Cardiac fibroblast (primary cell): ENCODE measurements around the gene TEP1.

ENCODE experiments used
- DNase-seq, 2 donors: peaks; one replicate each; pipeline versions ENCODE4 v3.0.0 to v3.0.0-alpha.2; 2010; ENCODE audit warnings: low read depth in 2 of 2
- H3K4me3 ChIP-seq, 2 donors: replicated peaks in 1 of 2; 1 replicate in 1 of 2; 2 replicates in 1 of 2; pipeline ENCODE4 v1.5.1; 2011; ENCODE audit warnings: low read depth in 2 of 2, low read length in 2 of 2, mild to moderate bottlenecking in 2 of 2, moderate library complexity in 1 of 2
- CTCF ChIP-seq: IDR thresholded peaks from one replicate; pipeline ENCODE4 v1.5.1; 2011; ENCODE audit warnings: low read depth, mild to moderate bottlenecking, low read length, inconsistent platforms

The TEP1 gene

DNA sequence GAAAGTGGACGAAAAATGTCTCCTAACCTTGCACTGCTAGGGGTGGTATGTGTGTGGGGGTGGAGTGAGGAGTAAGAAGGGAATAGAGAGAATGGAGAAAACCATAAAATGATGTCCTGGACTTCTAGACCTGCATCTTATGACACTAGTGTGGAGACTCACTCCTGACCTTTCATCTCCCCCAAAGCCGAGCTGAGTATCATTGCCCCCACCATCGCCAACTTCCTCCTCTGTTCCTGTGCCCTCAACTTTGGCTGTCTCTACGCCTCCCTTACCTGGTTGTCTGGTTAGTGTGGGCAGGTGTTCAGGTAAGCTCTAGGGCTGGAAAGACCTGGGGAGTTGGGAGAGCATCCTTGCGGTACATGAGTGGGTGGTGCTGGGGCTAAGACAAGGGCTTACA lies 27.2 kb upstream of the TEP1 start:
- DNase-seq, result no peak
- TF ChIP-seq CTCF, result no peak
- H3K4me3 ChIP-seq, result no peak overlapping the region

- no peak for DNase-seq
- no peak for TF ChIP-seq CTCF
- no peak overlapping the region for H3K4me3 ChIP-seq
Observed at GRCh38 chr14:20438664-20439063, 25.4 kb upstream of the TEP1 start.

- no peak overlapping the region for H3K4me3 ChIP-seq
Observed at GRCh38 chr14:20436363-20436755, 23.1 kb upstream of the TEP1 start.

DNA sequence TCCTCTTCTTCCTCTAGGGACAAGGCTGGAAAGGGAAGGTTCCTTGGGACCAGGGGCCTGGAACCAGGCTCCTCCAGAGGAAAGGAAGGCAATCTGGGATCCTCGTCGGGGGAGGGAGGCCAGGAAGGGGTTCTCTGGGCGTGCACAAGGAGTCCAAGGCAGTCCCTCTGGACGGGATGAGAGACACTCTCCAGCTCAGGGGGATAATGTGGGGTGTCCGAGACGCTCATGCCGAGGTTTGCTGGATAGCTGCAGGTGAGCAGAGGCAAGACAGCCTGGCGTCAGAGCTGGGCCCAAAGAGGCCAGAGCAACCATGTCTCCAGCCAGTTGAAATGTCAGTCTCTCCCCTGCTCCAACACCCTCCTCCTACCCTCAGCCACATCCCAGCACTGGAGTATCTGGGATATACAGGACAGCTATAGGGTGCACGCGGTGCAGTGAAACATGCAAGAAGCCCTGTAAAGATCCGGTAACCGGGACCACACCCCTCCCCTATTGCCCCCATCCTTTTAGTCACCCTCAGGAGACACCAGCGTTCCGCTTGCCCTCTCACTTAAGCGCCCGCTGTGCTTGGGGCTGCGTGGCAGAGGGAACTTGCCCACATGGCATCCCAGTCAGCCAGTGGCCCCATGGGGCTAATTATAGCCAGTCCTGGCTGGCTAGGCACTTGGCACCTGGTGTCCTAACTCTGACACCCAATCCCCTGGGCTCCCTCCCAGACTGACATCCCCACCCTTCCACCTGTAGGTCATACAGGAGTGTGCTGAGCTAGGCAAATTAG lies 22.5 kb upstream of the TEP1 start, which contains the start of gene KLHL33:
Gene KLHL33, minus strand, starts transcription at position 585 of the 781 bp plus-strand sequence. Its CDS starts 355 bp downstream, at position 230.
- DNase-seq, result no peak
- peak within 1 kb of the TSS; percentile 14 to 15 for H3K4me3 ChIP-seq
- no peak for TF ChIP-seq CTCF

More at GRCh38 chr14:20436363-20436755, 23.1 kb upstream of the TEP1 start:
- DNase-seq, result peak; percentile 69 to 84
- TF ChIP-seq CTCF, result no peak

- H3K4me3 ChIP-seq, result peak overlapping the region; percentile 14 to 15
- no peak for TF ChIP-seq CTCF
- peak in 1 of 2 donors; percentile 49 for DNase-seq
Observed at GRCh38 chr14:20434701-20435581, 21.6 kb upstream of the TEP1 start.

DNA sequence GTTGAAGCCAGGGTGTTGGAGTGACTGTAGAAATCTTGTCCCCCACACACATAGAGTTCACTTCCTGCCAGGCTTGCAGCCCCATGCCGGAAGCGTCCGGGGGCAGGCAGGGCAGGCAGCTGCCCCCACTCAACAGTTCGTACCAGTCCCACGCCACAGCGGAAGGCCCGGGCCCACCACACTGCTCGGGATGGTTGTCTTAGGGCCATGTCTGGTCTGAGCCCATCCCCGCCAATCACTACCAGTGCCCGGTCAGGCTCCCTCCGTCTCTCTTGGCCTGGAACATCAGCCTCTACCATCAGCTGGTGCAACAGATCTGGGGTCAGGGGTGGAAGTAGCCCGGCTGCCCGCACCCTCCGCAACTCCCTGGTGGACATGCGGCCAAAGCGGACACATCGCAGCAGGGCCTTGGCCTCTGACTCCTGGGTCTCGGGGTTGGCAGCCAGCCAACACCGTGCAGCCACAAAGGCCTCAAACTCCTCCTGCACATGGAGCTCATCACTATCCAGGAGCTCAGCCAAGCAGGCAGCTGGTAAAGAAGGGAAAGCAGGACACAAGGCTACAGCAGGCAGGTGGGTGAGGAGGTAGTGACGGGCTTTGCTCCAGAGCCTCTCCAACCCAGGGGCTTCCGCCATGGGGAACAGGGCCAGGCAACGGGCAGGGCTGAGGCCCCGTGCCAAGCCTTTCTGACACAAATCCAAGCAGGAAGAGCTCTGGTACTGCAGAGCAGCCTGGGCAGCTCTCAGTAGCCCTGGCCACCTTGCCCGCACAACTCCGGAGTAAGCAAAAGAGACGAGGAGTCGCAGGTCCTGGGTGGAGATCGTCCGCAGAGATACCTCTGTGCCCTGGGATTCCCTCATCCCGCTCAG lies 16.7 kb upstream of the TEP1 start:
- DNase-seq, result no peak
- TF ChIP-seq CTCF, result no peak
- H3K4me3 ChIP-seq, result no peak overlapping the region
